ENCODE data around the gene ITLN1.

ITLN1 gene

GRCh38 chr1:160866695-160867260 is 18.2 kb downstream of the ITLN1 start:
- H3K9me3 Mint-ChIP-seq, result no peaks in the 10 kb centered on the region
- H3K27me3 Mint-ChIP-seq, result no peaks in the 10 kb centered on the region
- ATAC-seq, result no peak

GRCh38 chr1:160866001-160866694 is 18.8 kb downstream of the ITLN1 start:
- Mint-ChIP-seq H3K27ac (peak overlapping the region in 1 of 2 donors; percentile 19), H3K27me3 (no peaks in the 10 kb centered on the region), H3K9me3 (no peaks in the 10 kb centered on the region), H3K4me3 (no peak overlapping the region), H3K4me1 (peaks cover 40% of the 10 kb centered on the region)
- DNase-seq, result no peak
- no peak for ATAC-seq

More at GRCh38 chr1:160866695-160867260, 18.2 kb downstream of the ITLN1 start:
- no peak for DNase-seq
- Mint-ChIP-seq H3K27ac (no peak overlapping the region), H3K4me3 (no peak overlapping the region), H3K4me1 (peaks cover 35% of the 10 kb centered on the region)

GRCh38 chr1:160865337-160865736 is 19.6 kb downstream of the ITLN1 start:
- DNase-seq (no peak), ATAC-seq (no peak)
- Mint-ChIP-seq H3K4me3 (no peak overlapping the region), H3K27ac (no peak overlapping the region), H3K4me1 (peaks cover 40% of the 10 kb centered on the region), H3K9me3 (no peaks in the 10 kb centered on the region), H3K27me3 (no peaks in the 10 kb centered on the region)

GRCh38 chr1:160864173-160864572 is 20.8 kb downstream of the ITLN1 start:
- no peak for ATAC-seq
- DNase-seq, result no peak
- H3K4me3 Mint-ChIP-seq, result no peak overlapping the region
- H3K4me1 Mint-ChIP-seq, result peaks cover 40% of the 10 kb centered on the region
- H3K27ac Mint-ChIP-seq, result no peak overlapping the region
- H3K27me3 Mint-ChIP-seq, result no peaks in the 10 kb centered on the region
- no peaks in the 10 kb centered on the region for H3K9me3 Mint-ChIP-seq

- Mint-ChIP-seq H3K27ac (no peak overlapping the region), H3K9me3 (no peaks in the 10 kb centered on the region), H3K27me3 (no peaks in the 10 kb centered on the region), H3K4me3 (no peak overlapping the region), H3K4me1 (peaks cover 40% of the 10 kb centered on the region)
- ATAC-seq (no peak), DNase-seq (no peak)
Observed at GRCh38 chr1:160863774-160864131, 21.2 kb downstream of the ITLN1 start.

- no peak for ATAC-seq
- H3K27me3 Mint-ChIP-seq, result no peaks in the 10 kb centered on the region
- no peak for DNase-seq
- H3K4me3 Mint-ChIP-seq, result peak overlapping the region; percentile 36 to 37
- no peak overlapping the region for H3K27ac Mint-ChIP-seq
- peaks cover 38% of the 10 kb centered on the region for H3K4me1 Mint-ChIP-seq
- no peaks in the 10 kb centered on the region for H3K9me3 Mint-ChIP-seq
Observed at GRCh38 chr1:160863061-160863773, 21.8 kb downstream of the ITLN1 start.

- Mint-ChIP-seq H3K27ac (peak within 1 kb of the TSS; percentile 14 to 43), H3K4me1 (peaks cover 31% of the 10 kb centered on the region), H3K27me3 (no peaks in the 10 kb centered on the region), H3K4me3 (peak within 1 kb of the TSS; percentile 36 to 37), H3K9me3 (no peaks in the 10 kb centered on the region)
- ATAC-seq, result peak; percentile 99
- peak; percentile 51 to 80 for DNase-seq
Observed at GRCh38 chr1:160862203-160863060, 22.5 kb downstream of the ITLN1 start, which contains the start of gene CD244. TSS of gene CD244 (minus strand) at chr1:160862887. CDS start at chr1:160862677, 210 bp downstream.

- no peaks in the 10 kb centered on the region for H3K9me3 Mint-ChIP-seq
- DNase-seq, result no peak
- H3K27me3 Mint-ChIP-seq, result no peaks in the 10 kb centered on the region
- no peak for ATAC-seq
- no peak overlapping the region for H3K4me3 Mint-ChIP-seq
- peaks cover 31% of the 10 kb centered on the region for H3K4me1 Mint-ChIP-seq
- H3K27ac Mint-ChIP-seq, result no peak overlapping the region
Observed at GRCh38 chr1:160860840-160861505, 24.0 kb downstream of the ITLN1 start.

- Mint-ChIP-seq H3K27ac (no peak overlapping the region), H3K4me1 (peaks cover 28% of the 10 kb centered on the region), H3K9me3 (no peaks in the 10 kb centered on the region), H3K27me3 (no peaks in the 10 kb centered on the region), H3K4me3 (no peak overlapping the region)
- no peak for DNase-seq
- no peak for ATAC-seq
Observed at GRCh38 chr1:160859166-160859565, 25.8 kb downstream of the ITLN1 start.

- DNase-seq, result no peak
- no peak for ATAC-seq
- Mint-ChIP-seq H3K4me1 (peaks cover 27% of the 10 kb centered on the region), H3K27me3 (no peaks in the 10 kb centered on the region), H3K9me3 (no peaks in the 10 kb centered on the region), H3K4me3 (no peak overlapping the region), H3K27ac (no peak overlapping the region)
Observed at GRCh38 chr1:160858507-160858906, 26.5 kb downstream of the ITLN1 start.

- DNase-seq, result no peak
- Mint-ChIP-seq H3K27ac (no peak overlapping the region), H3K27me3 (no peaks in the 10 kb centered on the region), H3K9me3 (no peaks in the 10 kb centered on the region), H3K4me3 (no peak overlapping the region), H3K4me1 (peaks cover 26% of the 10 kb centered on the region)
- ATAC-seq, result no peak
Observed at GRCh38 chr1:160858097-160858496, 26.9 kb downstream of the ITLN1 start.

- DNase-seq (peak; percentile 27 to 56), ATAC-seq (peak; percentile 93)
- Mint-ChIP-seq H3K4me3 (no peak overlapping the region), H3K27me3 (no peaks in the 10 kb centered on the region), H3K9me3 (no peaks in the 10 kb centered on the region), H3K4me1 (peaks cover 7% of the 10 kb centered on the region), H3K27ac (no peak overlapping the region)
Observed at GRCh38 chr1:160855181-160855981, 29.6 kb downstream of the ITLN1 start.

- no peak overlapping the region for H3K27ac Mint-ChIP-seq
- H3K9me3 Mint-ChIP-seq, result no peaks in the 10 kb centered on the region
- ATAC-seq, result no peak
Observed at GRCh38 chr1:160853754-160854153, 31.2 kb downstream of the ITLN1 start.

GRCh38 chr1:160853014-160853413 is 32.0 kb downstream of the ITLN1 start:
- no peak for DNase-seq
- no peak for ATAC-seq
- peaks cover 7% of the 10 kb centered on the region for H3K4me1 Mint-ChIP-seq
- H3K9me3 Mint-ChIP-seq, result peaks cover 0 to 4% of the 10 kb centered on the region in 2 donors
- H3K4me3 Mint-ChIP-seq, result no peak overlapping the region
- H3K27ac Mint-ChIP-seq, result no peak overlapping the region
- no peaks in the 10 kb centered on the region for H3K27me3 Mint-ChIP-seq

More at GRCh38 chr1:160853754-160854153, 31.2 kb downstream of the ITLN1 start:
- H3K27me3 Mint-ChIP-seq, result no peaks in the 10 kb centered on the region
- H3K4me3 Mint-ChIP-seq, result no peak overlapping the region
- no peak for DNase-seq
- H3K4me1 Mint-ChIP-seq, result peaks cover 7% of the 10 kb centered on the region

All from stimulated activated naive CD8-positive, alpha-beta T cell treated with anti-CD3 and anti-CD28 coated beads, Interleukin-15, amount 100 ng/mL, for 72 hours (primary cell).